ENCODE data around the gene FLNB. TPM values are rescaled to one million over a fixed set of nuclear protein-coding genes. Genes with fewer than 3 reads are reported as not detected.

The FLNB gene
- total and polyA plus RNA-seq, 2 of the 13 experiments (the other 11 are each of a cell fraction or from before 2014, with no cell fraction given), result 106 to 130 TPM

GRCh38 chr3:58009026-58009748 is 965 bp downstream of the FLNB start (continued):
- no peak for TF ChIP-seq ZNF318 (CRISPR knock-in tag; IDR thresholded peaks at IDR 0.05)
- no peak for TF ChIP-seq RBAK (CRISPR knock-in tag; IDR thresholded peaks at IDR 0.05)
- TF ChIP-seq NFRKB (IDR thresholded peaks at IDR 0.05), result no peak
